ENCODE results near the gene CHRNA3.

DNA sequence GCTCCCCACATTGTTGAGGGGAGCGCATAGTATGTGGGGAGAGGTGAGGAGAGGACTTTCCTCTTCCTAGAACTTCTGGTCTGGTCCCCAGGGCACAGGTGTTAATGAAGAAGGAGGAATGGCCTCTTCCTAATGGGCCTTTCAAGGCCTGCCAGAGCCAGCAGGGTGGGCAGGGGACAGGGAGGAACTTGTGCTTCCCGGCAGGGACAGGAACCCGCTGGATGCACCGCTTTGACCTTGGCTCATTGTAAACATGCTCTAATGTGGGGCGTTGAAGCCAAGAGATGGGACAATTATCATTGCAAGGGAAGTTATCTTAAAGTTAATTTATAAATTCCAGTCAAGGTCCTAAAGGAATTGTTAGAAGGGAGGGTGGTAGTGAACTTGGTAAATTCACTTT lies 41.2 kb upstream of the CHRNA3 start:
- TF ChIP-seq, protein P1, sequence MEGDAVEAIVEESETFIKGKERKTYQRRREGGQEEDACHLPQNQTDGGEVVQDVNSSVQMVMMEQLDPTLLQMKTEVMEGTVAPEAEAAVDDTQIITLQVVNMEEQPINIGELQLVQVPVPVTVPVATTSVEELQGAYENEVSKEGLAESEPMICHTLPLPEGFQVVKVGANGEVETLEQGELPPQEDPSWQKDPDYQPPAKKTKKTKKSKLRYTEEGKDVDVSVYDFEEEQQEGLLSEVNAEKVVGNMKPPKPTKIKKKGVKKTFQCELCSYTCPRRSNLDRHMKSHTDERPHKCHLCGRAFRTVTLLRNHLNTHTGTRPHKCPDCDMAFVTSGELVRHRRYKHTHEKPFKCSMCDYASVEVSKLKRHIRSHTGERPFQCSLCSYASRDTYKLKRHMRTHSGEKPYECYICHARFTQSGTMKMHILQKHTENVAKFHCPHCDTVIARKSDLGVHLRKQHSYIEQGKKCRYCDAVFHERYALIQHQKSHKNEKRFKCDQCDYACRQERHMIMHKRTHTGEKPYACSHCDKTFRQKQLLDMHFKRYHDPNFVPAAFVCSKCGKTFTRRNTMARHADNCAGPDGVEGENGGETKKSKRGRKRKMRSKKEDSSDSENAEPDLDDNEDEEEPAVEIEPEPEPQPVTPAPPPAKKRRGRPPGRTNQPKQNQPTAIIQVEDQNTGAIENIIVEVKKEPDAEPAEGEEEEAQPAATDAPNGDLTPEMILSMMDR (optimal IDR thresholded peaks at IDR 0.05 in 1 of 3, IDR thresholded peaks at IDR 0.05 in 1 of 3, conservative IDR thresholded peaks at IDR 0.05 in 1 of 3; ENCODE audit: extremely low read depth in 1 of 3, insufficient read depth in 2 of 3, low read length in 3 of 3): no peak
- TF ChIP-seq EZH2 (IDR thresholded peaks at IDR 0.05; ENCODE audit: low read length): no peak

Measured in keratinocyte (primary cell).